H9 (cell line): Measurements from ENCODE around the gene CADPS2. TPM values are rescaled to one million over a fixed set of nuclear protein-coding genes. Genes with fewer than 3 reads are reported as not detected.

Experiments used
- DNase-seq: peaks from one replicate; pipeline ENCODE4 v3.0.0-alpha.2; 2017
- H2AFZ ChIP-seq: one replicate; pipeline ENCODE4 v1.6.1; 2013; ENCODE audit warnings: mild to moderate bottlenecking, low read length, control low read depth, moderate library complexity
- H2AK5ac ChIP-seq: 2 replicates; pipeline ENCODE4 v1.6.1; 2013; ENCODE audit warnings: low read length, control low read depth, mixed read lengths; ENCODE audit not compliant: insufficient read length
- H2BK120ac ChIP-seq: one replicate; pipeline ENCODE4 v1.6.1; 2013; ENCODE audit warnings: low read depth, mild to moderate bottlenecking, low read length, control low read depth, inconsistent platforms; ENCODE audit not compliant: poor library complexity, severe bottlenecking
- H2BK12ac ChIP-seq: 2 replicates; pipeline ENCODE4 v1.6.1; 2013; ENCODE audit warnings: low read length, control low read depth, mixed read lengths, low read depth; ENCODE audit not compliant: insufficient read length
- H2BK15ac ChIP-seq: 2 replicates; pipeline ENCODE4 v1.6.1; 2013; ENCODE audit warnings: low read depth, low read length, control low read depth
- H2BK20ac ChIP-seq: one replicate; pipeline ENCODE4 v1.6.1; 2013; ENCODE audit warnings: low read depth, mild to moderate bottlenecking, low read length, control low read depth, inconsistent platforms; ENCODE audit not compliant: poor library complexity, severe bottlenecking
- H2BK5ac ChIP-seq: 2 replicates; pipeline ENCODE4 v1.6.1; 2013; ENCODE audit warnings: low read length, control low read depth, mixed read lengths; ENCODE audit not compliant: insufficient read length
- H3K14ac ChIP-seq: 2 replicates; pipeline ENCODE4 v1.6.1; 2013; ENCODE audit warnings: low read length, control low read depth; ENCODE audit not compliant: insufficient read depth
- H3K18ac ChIP-seq: 2 replicates; pipeline ENCODE4 v1.6.1; 2013; ENCODE audit warnings: low read depth, mild to moderate bottlenecking, mixed read lengths, low read length, control low read depth; ENCODE audit not compliant: insufficient read length
- H3K23ac ChIP-seq: 2 replicates; pipeline ENCODE4 v1.6.1; 2013; ENCODE audit warnings: low read length, control low read depth, mixed read lengths, low read depth; ENCODE audit not compliant: insufficient read length
- H3K23me2 ChIP-seq: 2 replicates; pipeline ENCODE4 v1.6.1; 2013; ENCODE audit warnings: low read depth, mild to moderate bottlenecking, mixed read lengths, low read length, control low read depth; ENCODE audit not compliant: insufficient read length, poor library complexity, severe bottlenecking
- H3K27ac ChIP-seq: 2 replicates; pipeline ENCODE4 v1.5.1; 2013; ENCODE audit warnings: low read length, control low read depth, mixed read lengths, low read depth; ENCODE audit not compliant: insufficient read length
- H3K27me3 ChIP-seq: 2 replicates; pipeline ENCODE4 v1.6.1; 2013; ENCODE audit warnings: low read length, control low read depth, inconsistent platforms; ENCODE audit not compliant: insufficient read depth
- H3K4ac ChIP-seq: 2 replicates; pipeline ENCODE4 v1.6.1; 2013; ENCODE audit warnings: low read depth, mild to moderate bottlenecking, control low read depth, inconsistent platforms, low read length, moderate library complexity
- H3K4me1 ChIP-seq: 2 replicates; pipeline ENCODE4 v1.6.1; 2013; ENCODE audit warnings: low read length, control low read depth, inconsistent platforms; ENCODE audit not compliant: insufficient read depth
- H3K4me2 ChIP-seq: 2 replicates; pipeline ENCODE4 v1.6.1; 2013; ENCODE audit warnings: low read length, control low read depth, mixed read lengths; ENCODE audit not compliant: insufficient read length, insufficient read depth
- H3K56ac ChIP-seq: 2 replicates; pipeline ENCODE4 v1.6.1; 2013; ENCODE audit warnings: low read depth, mild to moderate bottlenecking, mixed read lengths, low read length, control low read depth; ENCODE audit not compliant: insufficient read length
- H3K79me1 ChIP-seq: 2 replicates; pipeline ENCODE4 v1.6.1; 2013; ENCODE audit warnings: low read depth, mild to moderate bottlenecking, moderate library complexity, low read length, control low read depth, inconsistent platforms; ENCODE audit not compliant: insufficient read depth, poor library complexity, severe bottlenecking
- H3K79me2 ChIP-seq: 2 replicates; pipeline ENCODE4 v1.6.1; 2013; ENCODE audit warnings: low read length, control low read depth, inconsistent platforms; ENCODE audit not compliant: insufficient read depth
- H3K9ac ChIP-seq: 2 replicates; pipeline ENCODE4 v1.6.1; 2013; ENCODE audit warnings: low read length, control low read depth, mixed read lengths; ENCODE audit not compliant: insufficient read length; ENCODE audit errors: extremely low read depth
- H3K9me3 ChIP-seq: one replicate; pipeline ENCODE4 v1.6.1; 2013; ENCODE audit warnings: low read depth, low read length, inconsistent platforms; ENCODE audit not compliant: control insufficient read depth
- H3T11ph ChIP-seq: one replicate; pipeline ENCODE4 v1.6.1; 2013; ENCODE audit warnings: mild to moderate bottlenecking, low read length, control low read depth, inconsistent platforms
- H4K20me1 ChIP-seq: one replicate; pipeline ENCODE4 v1.6.1; 2013; ENCODE audit not compliant: control insufficient read depth, insufficient read length, insufficient read depth
- H4K5ac ChIP-seq: 2 replicates; pipeline ENCODE4 v1.6.1; 2013; ENCODE audit warnings: low read depth, mild to moderate bottlenecking, mixed read lengths, low read length, control low read depth; ENCODE audit not compliant: insufficient read length
- H4K8ac ChIP-seq: replicated peaks from 2 replicates; pipeline ENCODE4 v1.6.1; 2013; ENCODE audit warnings: low read length, control low read depth, mixed read lengths, low read depth; ENCODE audit not compliant: insufficient read length
- H4K91ac ChIP-seq: 2 replicates; pipeline ENCODE4 v1.6.1; 2013; ENCODE audit warnings: low read depth, mild to moderate bottlenecking, moderate library complexity, mixed read lengths, low read length, control low read depth; ENCODE audit not compliant: insufficient read length
- H3K27ac Mint-ChIP-seq, 3 experiments: 2 replicates in 2 of 3; 3 replicates in 1 of 3; pipeline ENCODE4 v1.8.0; 2020 to 2021; ENCODE audit warnings: mixed read lengths in 3 of 3, mild to moderate bottlenecking in 1 of 3, moderate library complexity in 1 of 3
- H3K27me3 Mint-ChIP-seq: 2 replicates; pipeline ENCODE4 v1.8.0; 2021; ENCODE audit warnings: low read depth, mild to moderate bottlenecking, moderate library complexity, mixed read lengths
- H3K36me3 Mint-ChIP-seq, 3 experiments: 2 replicates in 2 of 3; 3 replicates in 1 of 3; pipeline ENCODE4 v1.8.0; 2020 to 2021; ENCODE audit warnings: low read depth in 3 of 3, mixed read lengths in 3 of 3; ENCODE audit not compliant: insufficient read depth in 1 of 3
- H3K4me1 Mint-ChIP-seq, 2 experiments: 2 replicates each; pipeline ENCODE4 v1.8.0; 2020; ENCODE audit warnings: mixed read lengths in 2 of 2
- H3K4me3 Mint-ChIP-seq, 2 experiments: 2 replicates in 1 of 2; 3 replicates in 1 of 2; pipeline ENCODE4 v1.8.0; 2020 to 2021; ENCODE audit warnings: mild to moderate bottlenecking in 2 of 2, mixed read lengths in 2 of 2, moderate library complexity in 1 of 2
- H3K9me3 Mint-ChIP-seq, 2 experiments: 2 replicates in 1 of 2; 3 replicates in 1 of 2; pipeline ENCODE4 v1.8.0; 2020; ENCODE audit warnings: mild to moderate bottlenecking in 2 of 2, mixed read lengths in 2 of 2, moderate library complexity in 1 of 2
- CTCF ChIP-seq: fragments of 200-600 bp; sonication (generic); conservative IDR thresholded peaks from 3 replicates; pipeline ENCODE4 v1.8.0; 2021; ENCODE audit warnings: antibody characterized with exemption, mild to moderate bottlenecking
- WGBS: extraction: QIAGEN DNeasy Blood & Tissue Kit; methylation state at CpG from one replicate; pipeline ENCODE4 v1.1.7; 2013; ENCODE audit warnings: missing lambda C conversion rate, low lambda C conversion rate, mixed read lengths; ENCODE audit not compliant: insufficient read length; ENCODE audit errors: extremely low coverage; 5-methylcytosine and 5-hydroxymethylcytosine counted together
- total RNA-seq: library from RNA; stranded (reverse); gene quantifications from 2 replicates; pipeline ENCODE4 v1.2.1, GENCODE V29; 2021

Gene CADPS2
- total RNA-seq, 1 experiment from 2014 or later, result 7.1 TPM

- Histone ChIP-seq H4K20me1 (no peaks in the 10 kb centered on the region), H3K4me2 (no peak overlapping the region), H2BK20ac (no peak overlapping the region), H2BK12ac (no peak overlapping the region), H3K18ac (no peak overlapping the region), H3K79me1 (no peaks in the 10 kb centered on the region), H3K4me1 (peaks cover 3% of the 10 kb centered on the region; the same call in 1 of the 2 replicates), H2AFZ (no peak overlapping the region), H3K14ac (no peak overlapping the region), H4K5ac (no peak overlapping the region), H3K27me3 (no peaks in the 10 kb centered on the region), H2BK120ac (no peak overlapping the region), H2BK15ac (no peak overlapping the region), H3K23ac (no peak overlapping the region), H4K91ac (no peak overlapping the region), H3K23me2 (no peaks in the 10 kb centered on the region), H4K8ac (no peak overlapping the region), H2AK5ac (no peak overlapping the region), H2BK5ac (no peak overlapping the region), H3K9me3 (no peaks in the 10 kb centered on the region), H3K9ac (no peak overlapping the region), H3T11ph (no peak overlapping the region), H3K79me2 (no peaks in the 10 kb centered on the region), H3K4ac (no peak overlapping the region), H3K27ac (no peak overlapping the region), H3K56ac (no peak overlapping the region)
- WGBS, result no CpG with 5 or more reads among the region's 2 CpGs
- Mint-ChIP-seq H3K27ac (no peak overlapping the region), H3K36me3 (peaks cover 3 to 9% (median 7%) of the 10 kb centered on the region in 3 experiments; a peak in 5 of 7 replicates), H3K4me3 (no peak overlapping the region), H3K9me3 (no peaks in the 10 kb centered on the region; a peak in 2 of 5 replicates), H3K27me3 (no peaks in the 10 kb centered on the region; the same call in 1 of the 2 replicates), H3K4me1 (peaks cover 12 to 18% of the 10 kb centered on the region in 2 experiments)
- no peak for DNase-seq
- TF ChIP-seq CTCF, result no peak
Observed at GRCh38 chr7:122846591-122846990, 39.7 kb downstream of the CADPS2 start.
